HFFc6 (cell line): Measurements from ENCODE around the gene ZDHHC24. TPM values are rescaled to one million over a fixed set of nuclear protein-coding genes. Genes with fewer than 3 reads are reported as not detected.

Source experiments
- DNase-seq: peaks from one replicate; pipeline ENCODE4 v3.0.0-alpha.2; 2018
- H3K27ac Mint-ChIP-seq: 2 replicates; pipeline ENCODE4 v1.8.0; 2020; ENCODE audit warnings: mild to moderate bottlenecking, mixed read lengths
- H3K27me3 Mint-ChIP-seq: 2 replicates; pipeline ENCODE4 v1.8.0; 2021; ENCODE audit warnings: mild to moderate bottlenecking, moderate library complexity, mixed read lengths; ENCODE audit not compliant: insufficient read depth
- H3K36me3 Mint-ChIP-seq: 2 replicates; pipeline ENCODE4 v1.8.0; 2021; ENCODE audit warnings: low read depth, mixed read lengths
- H3K4me1 Mint-ChIP-seq: 2 replicates; pipeline ENCODE4 v1.8.0; 2020; ENCODE audit warnings: low read depth, mixed read lengths
- H3K4me3 Mint-ChIP-seq: 2 replicates; pipeline ENCODE4 v1.8.0; 2020; ENCODE audit warnings: mild to moderate bottlenecking, moderate library complexity, mixed read lengths
- H3K9me3 Mint-ChIP-seq: 2 replicates; pipeline ENCODE4 v1.8.0; 2020; ENCODE audit warnings: mild to moderate bottlenecking, mixed read lengths
- CTCF ChIP-seq: fragments of 200-600 bp; sonication (generic); IDR thresholded peaks from 2 replicates; pipeline ENCODE4 v1.5.0; 2021; ENCODE audit warnings: antibody characterized with exemption, mild to moderate bottlenecking
- total RNA-seq, 6 experiments: library from RNA; stranded (reverse); fragmentation: NEBNext Ultra II Directional; extraction: Animal tissue kit (Norgen Biotek cat#: 25700); gene quantifications; 2 replicates in 1 of 6; 3 replicates in 5 of 6; pipeline ENCODE4 v1.2.3, GENCODE V29; 2021

The ZDHHC24 gene
- total RNA-seq, 6 experiments from 2014 or later: 15.4 to 23.3 (median 18.6) TPM

DNA sequence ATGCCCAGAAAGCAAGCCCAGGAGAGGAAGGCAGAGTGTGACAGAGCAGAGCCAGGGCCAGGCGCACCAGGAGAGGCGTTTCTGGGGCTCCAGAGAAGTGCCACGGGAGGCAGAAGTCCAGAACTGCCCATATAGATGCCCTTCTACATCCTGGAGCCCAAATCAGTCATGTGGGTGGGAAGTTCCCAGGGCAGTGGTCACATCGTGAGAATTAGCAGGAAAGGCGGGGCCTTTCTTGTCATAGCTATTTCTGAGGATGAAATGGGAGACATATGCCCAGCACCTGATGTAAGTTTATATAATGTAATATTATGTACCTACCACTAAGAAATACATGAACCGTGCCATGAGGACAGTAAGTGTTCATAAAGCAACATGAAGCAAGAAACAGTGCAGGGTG, 13.1 kb downstream of the ZDHHC24 start:
- Mint-ChIP-seq H3K27ac (no peak overlapping the region), H3K4me1 (no peaks in the 10 kb centered on the region), H3K27me3 (no peaks in the 10 kb centered on the region; the same call in none of the 2 replicates), H3K36me3 (0 out of 2 replicates have a peak, but pooled peaks cover 5% of the 10 kb centered on the region), H3K9me3 (no peaks in the 10 kb centered on the region), H3K4me3 (no peak overlapping the region)
- DNase-seq: no peak
- TF ChIP-seq CTCF: no peak

- Mint-ChIP-seq H3K27ac (no peak overlapping the region), H3K4me1 (no peaks in the 10 kb centered on the region), H3K4me3 (no peak overlapping the region), H3K36me3 (no peaks in the 10 kb centered on the region), H3K27me3 (peaks cover under 1% of the 10 kb centered on the region), H3K9me3 (no peaks in the 10 kb centered on the region)
- no peak for TF ChIP-seq CTCF
- DNase-seq: no peak
These were observed 14.0 kb downstream of the ZDHHC24 start for GRCh38 chr11:66531841-66532240.

DNA sequence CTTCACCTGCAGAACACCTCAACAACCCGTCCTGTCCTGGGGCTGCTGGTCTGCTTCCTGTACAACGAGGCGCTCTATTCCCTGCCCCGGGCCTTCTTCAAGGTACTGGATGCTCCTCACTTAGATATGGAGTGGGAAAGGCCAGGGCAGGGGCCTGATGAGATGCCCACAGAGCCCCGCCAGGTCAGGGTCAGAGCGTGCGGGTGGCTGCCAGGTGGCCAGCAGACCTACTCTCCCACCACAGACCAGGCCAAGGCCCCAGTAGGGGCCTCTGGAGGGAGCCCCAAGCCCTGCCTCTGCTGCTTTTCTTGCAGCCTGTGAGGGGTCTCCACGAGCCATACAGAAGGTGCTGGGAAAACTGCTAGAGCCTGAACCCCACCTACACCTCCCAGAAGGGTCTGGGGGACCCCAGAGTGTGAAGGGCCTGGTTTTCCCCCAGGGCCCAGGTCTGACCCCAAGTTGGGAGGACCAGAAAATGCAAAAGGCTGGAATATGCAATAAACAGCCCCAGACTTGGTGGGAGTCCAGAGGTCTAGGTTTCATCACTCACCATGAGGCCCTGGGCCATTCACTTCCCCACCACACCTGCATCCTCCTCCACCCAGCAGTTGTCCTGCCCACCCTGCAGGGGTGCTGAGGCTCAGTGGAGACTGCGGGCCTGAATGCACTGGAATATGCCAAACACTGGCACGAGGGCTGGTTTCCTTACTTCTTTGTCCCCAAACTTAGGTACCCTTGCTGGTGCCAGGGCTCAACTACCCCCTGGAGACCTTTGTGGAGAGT, 14.7 kb downstream of the ZDHHC24 start:
- no peak for DNase-seq
- H3K27ac Mint-ChIP-seq: no peak overlapping the region
- no peak overlapping the region for H3K4me3 Mint-ChIP-seq
- no peaks in the 10 kb centered on the region for H3K4me1 Mint-ChIP-seq
- no peaks in the 10 kb centered on the region for H3K9me3 Mint-ChIP-seq
- no peak for TF ChIP-seq CTCF
- no peaks in the 10 kb centered on the region for H3K36me3 Mint-ChIP-seq
- H3K27me3 Mint-ChIP-seq: peaks cover 2% of the 10 kb centered on the region

DNA sequence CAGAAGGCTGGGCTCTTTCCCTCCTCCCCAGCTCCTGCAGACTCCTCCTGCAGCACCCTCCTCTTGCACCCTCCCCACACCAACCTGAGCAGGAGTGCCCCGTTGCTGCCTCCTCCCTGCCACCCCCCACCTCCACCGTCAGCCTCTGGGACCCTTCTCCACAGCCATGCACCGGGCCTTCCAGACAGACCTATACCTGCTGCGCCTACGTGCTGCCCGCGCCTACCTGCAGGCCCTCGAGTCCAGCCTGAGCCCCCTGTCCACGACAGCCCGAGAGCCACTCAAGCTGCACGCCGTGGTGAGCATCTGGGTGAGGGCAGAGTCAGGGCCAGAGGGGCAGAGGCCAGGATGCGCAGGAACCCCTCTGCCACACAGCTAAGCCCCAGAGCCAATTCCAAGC, 16.2 kb downstream of the ZDHHC24 start:
- Mint-ChIP-seq H3K4me3 (no peak overlapping the region), H3K27me3 (peaks cover 2% of the 10 kb centered on the region), H3K27ac (no peak overlapping the region), H3K4me1 (no peaks in the 10 kb centered on the region), H3K36me3 (no peaks in the 10 kb centered on the region), H3K9me3 (no peaks in the 10 kb centered on the region)
- TF ChIP-seq CTCF: no peak
- no peak for DNase-seq

DNA sequence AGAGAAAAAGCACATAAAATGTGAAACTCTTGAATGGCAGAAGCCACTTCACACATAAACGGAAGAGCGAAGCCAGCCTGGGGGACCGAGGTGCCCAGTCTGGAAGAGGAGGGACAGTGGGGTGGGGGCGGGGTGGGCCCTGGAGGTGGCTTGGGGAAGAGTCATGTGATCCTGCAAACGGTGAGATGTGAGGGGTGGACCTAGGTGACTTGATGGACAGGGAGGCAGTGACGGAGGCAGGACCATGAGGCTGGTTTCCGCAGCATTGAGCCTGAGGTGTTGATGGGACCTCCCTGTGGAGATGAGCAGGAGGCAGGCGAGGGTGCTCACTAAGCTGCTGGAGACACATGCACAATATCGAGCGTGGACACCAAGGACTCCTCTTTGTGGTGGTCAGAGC, 16.8 kb downstream of the ZDHHC24 start:
- Mint-ChIP-seq H3K9me3 (no peaks in the 10 kb centered on the region), H3K27me3 (peaks cover 2% of the 10 kb centered on the region), H3K36me3 (no peaks in the 10 kb centered on the region), H3K27ac (no peak overlapping the region), H3K4me1 (no peaks in the 10 kb centered on the region), H3K4me3 (no peak overlapping the region)
- TF ChIP-seq CTCF: no peak
- DNase-seq: no peak
